Stimulated activated CD4-positive, alpha-beta T cell treated with anti-CD3 and anti-CD28 coated beads, Interleukin-2, amount 100 ng/mL, for 24 hours (primary cell): ENCODE measurements around the gene SNTG2.
"Not testable (repeated sequence)": the region's sequence is repeated elsewhere in the genome, so short reads cannot be mapped to it uniquely, and the experiment has no call there.

Experiments used
- DNase-seq, 2 donors: peaks; one replicate each; pipeline ENCODE4 v3.0.0-alpha.2; 2020

Gene SNTG2

DNA sequence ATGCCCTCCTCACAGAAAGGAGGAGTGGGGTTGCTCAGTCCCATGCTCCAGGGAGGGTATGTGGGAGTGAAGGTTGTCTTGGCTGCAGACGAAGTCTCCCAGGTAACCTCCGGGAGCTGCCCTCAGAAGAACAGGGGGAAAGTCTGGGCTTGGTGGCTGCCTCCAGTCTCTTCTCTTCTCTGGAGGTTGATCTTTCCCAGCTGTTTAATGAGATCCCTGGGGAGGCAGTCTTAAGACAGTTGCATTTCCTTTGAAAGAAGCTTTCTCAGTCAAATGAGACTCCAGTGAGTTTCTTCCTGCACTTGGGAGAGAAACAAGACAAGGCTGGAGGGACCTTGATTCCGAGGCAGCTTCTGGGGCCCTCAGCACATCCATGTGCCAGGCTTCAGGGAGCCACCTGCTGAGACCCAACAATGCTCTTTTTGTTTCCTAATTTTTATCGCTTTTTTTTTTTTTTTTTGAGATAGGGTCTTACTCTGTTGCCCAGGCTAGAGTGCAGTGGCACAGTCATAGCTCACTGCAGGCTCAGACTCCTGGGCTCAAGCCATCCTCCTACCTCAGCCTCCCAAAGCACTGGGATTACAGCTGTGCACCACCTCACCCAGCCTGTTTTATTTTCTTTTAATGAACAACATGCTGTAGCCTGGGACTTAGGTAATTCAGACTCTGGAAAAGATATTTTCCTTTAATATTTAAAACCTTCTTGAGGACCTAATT lies 390.9 kb downstream of the SNTG2 start:
- DNase-seq, result no peak

DNA sequence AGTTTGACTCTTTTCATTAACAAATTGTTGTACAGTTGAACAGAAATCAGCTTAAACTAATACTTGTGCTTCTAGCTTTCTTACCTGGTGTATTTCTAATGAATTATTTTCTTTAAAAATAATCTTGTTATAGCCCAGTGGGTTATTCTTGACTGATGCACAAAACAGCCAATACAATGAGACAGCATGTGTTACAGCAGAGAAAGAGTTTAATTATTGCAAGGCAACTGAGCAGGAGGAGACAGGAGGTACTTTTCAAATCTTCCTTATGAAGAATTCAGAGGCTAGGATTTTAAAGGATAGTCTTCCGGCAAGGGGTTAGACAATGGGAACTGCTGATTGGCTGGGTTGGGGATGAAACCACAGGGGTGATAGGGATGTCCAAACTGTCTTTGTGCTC lies 398.1 kb downstream of the SNTG2 start:
- DNase-seq, result no peak

DNA sequence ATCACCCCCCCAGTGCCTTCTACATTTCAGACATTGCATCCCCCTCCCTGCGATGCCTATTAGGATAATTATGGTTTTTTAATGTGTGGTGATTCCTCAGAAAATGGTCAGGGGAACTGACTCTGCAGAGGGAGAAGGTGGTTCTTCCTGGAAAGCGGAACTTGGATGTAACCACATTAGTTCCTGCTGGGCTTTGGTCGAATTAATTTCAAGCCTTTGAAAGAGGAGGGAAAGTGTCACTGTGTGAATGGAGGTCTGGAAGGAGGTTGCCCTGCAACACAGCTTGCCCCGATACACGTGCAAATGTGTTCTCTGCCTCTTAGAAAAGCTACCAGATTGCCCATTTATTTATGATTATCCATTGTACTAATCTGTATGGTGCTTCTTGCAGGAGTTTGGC lies 399.5 kb downstream of the SNTG2 start:
- no peak for DNase-seq

DNA sequence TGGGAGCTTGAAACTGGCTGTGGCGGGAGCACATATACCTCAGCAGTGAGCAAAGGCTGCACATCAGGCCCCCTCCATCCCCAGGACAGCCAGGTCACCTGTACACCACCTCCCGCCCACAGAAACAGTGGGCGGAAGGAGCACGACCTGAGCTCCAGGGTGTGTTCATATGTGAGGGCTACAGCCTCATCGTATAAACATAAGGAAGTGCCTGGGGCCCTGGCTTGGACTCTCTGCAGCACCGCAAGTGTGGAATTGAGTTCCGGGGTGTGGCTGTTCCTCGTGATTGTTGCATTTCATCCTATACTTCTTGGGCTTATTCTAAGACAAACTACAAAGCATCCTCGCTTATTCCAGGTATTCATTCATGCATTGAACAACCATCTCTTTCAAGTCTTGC lies 402.5 kb downstream of the SNTG2 start:
- no peak for DNase-seq

DNA sequence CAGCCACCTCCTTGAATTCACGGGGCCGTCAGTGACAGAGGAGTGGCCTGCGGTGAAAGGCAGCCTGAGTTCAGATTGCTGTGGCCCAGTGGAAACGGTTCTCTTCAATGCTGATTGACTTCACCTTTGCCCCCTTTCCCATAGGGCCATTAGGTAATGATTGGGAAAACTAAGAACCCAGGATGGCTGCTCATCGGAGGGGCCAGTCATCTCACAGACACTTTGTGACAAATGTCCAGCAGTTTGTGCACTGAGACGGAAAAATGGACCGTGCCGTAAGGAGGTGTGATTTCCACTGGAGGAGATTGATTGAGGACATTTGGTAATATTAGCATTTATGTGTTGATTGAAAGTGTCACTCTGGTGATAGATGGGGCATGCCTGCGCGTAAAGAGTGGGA lies 402.9 kb downstream of the SNTG2 start:
- no peak for DNase-seq

DNA sequence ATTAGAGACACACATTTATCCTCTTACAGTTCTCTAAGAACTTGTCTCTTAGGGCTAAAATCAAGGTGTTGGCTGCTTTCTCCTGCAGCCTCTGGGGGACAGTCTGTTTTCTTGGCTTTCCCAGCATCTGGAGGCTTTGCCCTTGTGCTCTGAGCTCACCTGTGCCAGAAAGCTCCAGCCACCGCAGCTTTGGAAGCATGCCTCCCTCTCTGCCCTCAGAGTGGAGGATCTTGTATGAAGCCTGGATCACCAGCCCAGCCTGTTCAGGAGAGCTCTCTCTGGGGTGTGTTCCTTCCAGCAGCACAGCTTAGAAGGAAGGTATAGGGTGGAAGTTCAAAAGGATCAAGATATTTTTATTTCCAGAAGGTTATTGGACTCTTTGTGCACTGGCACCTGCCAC lies 409.5 kb downstream of the SNTG2 start:
- no peak for DNase-seq

DNA sequence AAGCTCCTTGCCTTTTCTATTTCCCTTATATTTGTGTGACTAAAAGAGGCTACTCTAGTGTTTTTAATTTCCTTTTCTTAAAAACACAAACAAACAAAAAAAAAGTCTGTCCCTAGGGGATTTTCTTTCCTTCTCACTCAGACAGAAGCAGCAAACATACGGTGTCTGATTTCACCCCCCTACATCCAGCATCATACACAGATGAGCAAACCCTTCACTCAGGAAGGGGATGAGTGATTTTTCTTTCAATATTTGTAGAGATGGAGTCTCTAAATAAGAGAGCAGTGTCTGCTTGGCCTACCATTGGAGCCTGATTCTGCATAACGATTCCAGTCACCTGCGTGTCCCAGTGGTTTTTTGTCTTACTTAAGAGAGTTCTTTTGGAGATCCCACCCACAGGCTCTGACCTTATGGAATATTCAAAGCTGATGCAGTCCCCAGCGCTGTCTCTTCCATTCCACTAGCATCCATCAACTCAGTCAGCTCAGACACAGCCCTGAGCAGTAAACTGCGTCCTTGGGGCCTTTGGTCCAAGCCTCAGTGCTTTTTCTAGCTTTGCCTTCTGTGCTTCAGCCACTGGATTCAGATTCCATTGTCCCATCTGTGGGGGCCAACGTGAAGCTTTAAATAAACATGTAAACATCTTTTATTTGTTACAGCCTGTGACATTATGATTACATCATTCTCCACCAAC lies 410.1 kb downstream of the SNTG2 start:
- no peak for DNase-seq

DNA sequence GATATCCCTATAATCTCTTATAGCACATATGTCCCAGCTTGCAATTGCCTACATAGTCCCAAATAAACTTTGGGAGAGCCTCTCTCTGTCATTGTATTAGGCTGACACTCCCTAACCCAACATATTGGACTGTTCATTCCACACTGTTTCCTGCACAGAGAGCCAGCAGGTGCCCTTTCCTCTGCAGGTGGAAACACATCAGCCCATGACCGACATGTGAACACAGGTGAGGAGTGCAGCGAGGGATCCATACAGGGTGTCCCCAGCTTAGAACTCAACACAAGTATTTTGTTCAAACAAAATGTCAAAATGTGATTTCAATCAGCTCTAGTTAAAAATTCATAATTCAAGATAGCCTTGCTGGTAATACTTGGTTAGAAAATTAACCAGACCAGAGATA lies 412.7 kb downstream of the SNTG2 start:
- DNase-seq, result no peak

DNA sequence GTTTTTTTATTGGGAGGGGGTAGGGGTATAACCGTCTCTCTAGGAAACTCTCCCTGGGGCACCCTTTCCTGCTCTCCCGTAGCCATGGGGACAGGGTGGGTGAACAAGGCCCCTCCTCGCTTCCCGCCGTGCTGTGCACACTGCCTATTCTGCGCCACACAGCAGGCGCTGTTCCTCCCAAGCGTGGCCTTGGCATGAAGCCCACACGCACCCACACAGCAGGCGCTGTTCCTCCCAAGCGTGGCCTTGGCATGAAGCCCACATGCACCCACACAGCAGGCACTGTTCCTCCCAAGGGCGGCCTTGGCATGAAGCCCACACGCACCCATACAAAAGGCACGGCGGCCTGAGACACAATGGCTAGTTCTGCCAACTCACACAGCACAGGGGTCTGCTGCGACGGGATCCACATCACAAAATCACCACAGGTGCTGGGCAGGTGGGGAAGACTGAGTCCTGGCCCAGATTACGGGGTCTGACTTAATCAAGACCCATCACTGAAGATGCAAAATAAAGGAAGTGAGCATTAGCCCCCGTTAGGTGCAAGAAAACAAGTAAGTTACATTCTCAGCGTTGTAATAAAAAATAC lies 416.0 kb downstream of the SNTG2 start:
- DNase-seq, result peak in 1 of 2 donors; percentile 36

DNA sequence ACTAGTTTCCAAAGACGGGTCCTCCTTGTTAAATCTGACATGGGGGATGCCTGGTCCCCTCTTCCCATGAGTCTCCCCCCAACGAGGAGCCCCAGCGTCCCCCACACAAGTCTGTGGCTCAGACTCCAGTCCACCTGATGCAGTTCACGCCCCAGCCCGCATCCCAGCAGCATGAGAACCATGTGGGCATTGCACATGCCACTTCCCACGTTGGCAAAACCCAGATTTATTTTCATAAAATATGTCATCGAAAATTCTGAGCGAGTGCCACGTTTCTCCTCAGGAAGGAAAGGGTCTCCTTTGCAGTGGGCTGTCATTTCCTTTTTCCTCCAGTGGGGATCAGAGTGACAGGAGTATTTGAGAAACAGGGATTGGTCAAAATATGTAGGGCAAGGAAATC lies 417.0 kb downstream of the SNTG2 start:
- DNase-seq, result no peak

DNA sequence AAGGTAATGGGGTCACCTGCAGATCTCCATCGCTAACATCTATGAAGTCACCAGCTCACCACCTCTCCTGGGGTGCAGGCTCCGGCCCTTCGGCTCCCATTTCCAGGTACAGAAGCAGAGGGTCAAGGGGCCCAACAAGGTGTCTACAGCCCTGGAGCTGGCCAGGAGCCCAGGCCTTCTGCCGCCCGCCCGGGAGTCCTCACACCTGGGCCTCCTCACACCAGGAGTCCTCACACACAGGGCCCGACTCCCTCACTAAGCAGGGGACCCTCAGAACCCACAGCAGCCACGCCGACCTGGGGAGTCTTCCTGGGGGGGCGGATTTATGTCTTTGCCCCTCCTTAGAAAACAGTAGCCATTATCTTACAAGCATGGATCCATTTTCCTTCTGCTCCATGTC lies 419.3 kb downstream of the SNTG2 start:
- no peak for DNase-seq

DNA sequence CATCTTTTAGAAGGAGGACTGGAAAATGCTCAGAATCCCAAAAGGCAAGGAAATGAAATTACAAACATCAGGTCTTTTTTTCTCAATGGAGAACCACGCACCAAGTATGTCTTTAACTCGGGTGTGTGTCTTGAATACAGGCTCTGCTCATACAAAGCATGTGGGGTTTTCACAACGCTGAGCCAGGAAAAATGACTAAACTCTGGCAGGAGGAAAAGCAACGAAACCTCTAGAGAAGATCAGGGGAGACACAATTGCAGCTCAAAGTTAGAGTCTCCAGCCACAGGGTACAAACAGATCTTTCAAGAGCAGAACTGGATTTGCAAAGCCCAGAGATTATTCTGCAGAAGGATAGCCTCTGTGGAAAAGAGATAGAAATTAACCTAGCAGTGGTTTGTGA lies 419.8 kb downstream of the SNTG2 start:
- DNase-seq, result no peak

DNA sequence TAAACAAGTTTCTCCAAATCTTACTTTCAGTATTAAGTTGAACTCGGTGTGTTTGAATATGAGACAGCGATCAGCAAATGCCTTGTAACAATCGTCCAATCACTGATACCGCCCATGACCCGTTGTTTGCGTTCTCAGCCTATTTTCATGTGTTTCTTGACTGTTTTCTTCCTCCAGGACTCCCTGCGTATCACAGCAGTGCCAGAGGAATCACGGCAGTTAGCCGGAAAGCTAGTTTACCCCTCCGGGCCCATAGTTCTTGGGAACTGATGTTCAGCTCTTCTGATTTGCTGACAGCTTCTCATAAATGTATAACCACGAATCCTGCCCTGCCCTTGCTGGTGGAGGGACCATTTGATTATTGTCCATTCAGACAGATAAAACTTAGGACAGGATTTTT lies 420.4 kb downstream of the SNTG2 start:
- DNase-seq, result no peak

DNA sequence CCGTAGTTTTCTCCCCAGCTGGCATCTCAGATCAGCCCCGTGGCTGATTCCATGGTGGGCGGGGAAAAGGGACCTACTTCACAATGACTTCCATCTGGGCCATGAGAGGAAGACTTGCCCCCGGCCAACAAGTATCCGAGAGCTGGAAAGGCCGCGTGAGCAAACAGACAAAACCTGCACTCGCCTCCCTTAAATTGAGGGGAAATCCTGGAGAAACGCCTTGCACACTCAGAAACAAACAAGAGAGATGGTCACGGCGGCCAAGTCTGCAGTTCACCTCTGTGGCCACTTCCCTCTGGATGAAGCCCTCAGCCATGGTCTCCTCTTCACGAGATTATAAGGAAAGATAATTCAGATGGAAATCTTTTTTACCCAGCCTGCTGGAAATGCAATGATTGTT lies 423.2 kb downstream of the SNTG2 start:
- no peak for DNase-seq

DNA sequence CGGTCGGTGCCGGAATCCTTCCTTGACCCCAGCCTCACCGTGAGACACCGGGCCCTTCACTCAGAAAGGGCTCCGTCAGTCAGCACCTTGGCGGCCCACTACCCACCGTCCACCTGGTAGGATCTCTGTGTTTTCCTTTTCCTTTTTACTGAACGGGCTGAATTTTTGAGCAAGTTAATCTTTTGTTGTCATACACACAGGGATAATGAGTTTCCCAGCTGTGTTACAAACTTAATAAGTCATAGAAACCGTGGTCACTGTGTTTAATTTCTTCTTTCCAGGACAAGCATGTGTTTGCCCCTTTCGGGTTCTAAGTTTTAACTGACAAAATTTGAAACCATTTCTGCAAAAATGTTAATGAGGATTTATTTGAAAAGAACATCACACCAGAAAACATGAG lies 423.6 kb downstream of the SNTG2 start:
- no peak for DNase-seq

DNA sequence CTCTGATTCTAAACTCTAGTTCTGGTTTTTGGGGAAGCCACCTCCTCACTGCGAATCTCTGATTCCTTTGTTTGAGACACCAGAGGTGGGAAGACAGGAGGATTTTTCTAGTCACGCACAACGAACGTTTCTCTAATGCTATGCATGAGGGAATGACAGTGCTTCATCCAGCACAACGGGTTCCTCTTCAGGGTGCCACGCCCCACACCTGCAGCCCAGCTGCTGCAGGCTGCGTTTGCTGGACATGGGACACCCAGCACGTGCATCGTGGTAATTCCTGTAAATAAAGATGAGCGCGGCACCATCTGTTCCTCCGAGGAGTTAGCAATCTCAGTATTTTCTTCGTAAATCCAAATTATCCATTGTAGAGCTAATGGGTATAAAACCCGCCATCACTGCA lies 425.1 kb downstream of the SNTG2 start:
- DNase-seq, result no peak

DNA sequence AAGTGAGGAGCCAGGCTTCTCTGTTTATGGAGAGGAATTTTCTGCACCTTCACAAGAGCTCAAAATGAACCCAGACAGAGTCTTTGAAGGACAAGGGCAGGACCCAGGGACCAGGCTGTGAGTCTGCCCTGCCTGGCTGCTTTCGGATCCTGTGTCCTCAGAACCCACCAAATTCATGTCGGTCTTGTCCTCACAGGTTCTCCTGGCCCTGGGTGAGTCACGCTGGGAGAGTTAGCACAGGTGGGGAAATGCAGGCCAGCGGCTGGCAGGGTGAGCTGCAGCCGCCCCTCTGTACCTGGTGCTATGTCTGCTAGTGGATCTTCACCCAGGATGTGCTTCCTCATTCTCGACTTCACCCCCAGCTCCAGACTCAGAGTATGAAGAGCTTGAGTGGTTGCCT lies 426.8 kb downstream of the SNTG2 start:
- DNase-seq, result no peak

DNA sequence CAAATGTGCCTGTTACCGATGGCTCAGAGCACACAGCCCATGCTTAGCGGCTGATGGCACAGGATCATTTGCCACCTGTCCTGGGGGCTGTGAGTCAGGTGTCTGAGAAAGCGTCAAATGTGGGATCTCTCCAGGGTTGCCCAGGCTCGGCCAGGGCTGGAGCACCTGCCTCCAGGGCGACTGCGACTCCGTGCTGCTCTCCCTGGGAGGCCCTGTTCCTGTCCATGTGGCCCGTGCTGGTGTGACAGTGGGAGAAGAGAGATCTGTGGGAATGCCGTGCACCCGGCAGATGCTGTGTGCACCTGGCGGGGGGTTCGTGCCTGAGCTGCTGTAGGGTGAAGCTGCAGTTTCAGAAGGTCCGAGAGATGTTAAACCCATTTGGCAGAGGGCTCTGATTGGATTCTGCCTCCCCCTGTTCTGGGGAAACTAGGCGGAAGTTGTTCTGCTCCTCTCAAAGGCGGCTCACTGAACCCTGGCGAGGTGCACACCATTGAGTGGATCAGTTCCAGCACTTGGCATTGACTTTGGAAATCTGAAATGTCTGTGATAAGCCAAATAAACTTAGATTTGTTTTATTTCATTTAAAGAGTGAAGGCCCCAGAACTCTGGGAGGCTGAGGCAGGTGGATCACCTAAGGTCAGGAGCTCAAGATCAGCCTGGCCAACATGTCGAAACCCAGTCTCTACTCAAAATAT lies 428.0 kb downstream of the SNTG2 start:
- DNase-seq, result no peak

DNA sequence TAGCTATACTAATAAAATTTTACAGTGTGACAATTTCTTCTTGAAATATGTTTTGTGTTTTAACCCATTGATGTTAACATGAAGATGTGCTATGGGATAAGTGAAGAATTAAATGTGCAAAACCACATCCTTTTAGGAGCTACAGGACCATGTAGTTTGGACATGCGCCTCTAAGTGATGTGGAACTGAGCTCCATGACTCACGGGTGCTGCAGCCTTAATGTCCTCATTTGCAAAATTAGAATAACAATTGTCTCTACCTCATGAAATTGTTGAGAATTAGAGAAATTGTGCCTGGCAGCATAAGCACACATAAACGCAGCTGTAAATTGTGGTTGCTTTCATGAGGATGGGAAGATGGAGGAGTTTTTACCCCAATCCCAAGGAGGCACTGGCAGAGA lies 431.0 kb downstream of the SNTG2 start:
- DNase-seq, result no peak

DNA sequence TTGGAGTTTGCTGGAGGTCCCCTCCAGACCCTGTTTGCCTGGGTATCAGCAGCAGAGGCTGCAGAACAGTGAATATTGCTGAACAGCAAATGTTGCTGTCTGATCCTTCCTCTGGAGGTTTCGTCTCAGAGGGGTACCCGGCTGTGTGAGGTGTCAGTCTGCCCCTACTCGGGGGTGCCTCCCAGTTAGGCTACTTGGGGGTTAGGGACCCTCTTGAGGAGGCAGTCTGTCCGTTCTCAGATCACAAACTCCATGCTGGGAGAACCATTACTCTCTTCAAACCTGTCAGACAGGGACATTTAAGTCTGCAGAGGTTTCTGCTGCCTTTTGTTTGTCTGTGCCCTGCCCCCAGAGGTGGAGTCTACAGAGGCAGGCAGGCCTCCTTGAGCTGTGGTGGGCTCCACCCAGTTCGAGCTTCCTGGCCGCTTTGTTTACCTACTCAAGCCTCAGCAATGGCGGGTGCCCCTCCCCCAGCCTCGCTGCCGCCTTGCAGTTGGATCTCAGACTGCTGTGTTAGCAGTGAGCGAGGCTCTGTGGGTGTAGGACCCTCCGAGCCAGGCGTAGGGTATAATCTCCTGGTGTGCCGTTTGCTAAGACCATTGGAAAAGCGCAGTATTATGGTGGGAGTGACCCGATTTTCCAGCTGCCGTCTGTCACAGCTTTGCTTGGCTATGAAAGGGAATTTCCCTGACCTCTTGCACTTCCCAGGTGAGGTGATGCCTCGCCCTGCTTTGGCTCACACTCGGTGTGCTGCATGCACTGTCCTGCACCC lies 437.5 kb downstream of the SNTG2 start:
- DNase-seq, result not testable (repeated sequence)

DNA sequence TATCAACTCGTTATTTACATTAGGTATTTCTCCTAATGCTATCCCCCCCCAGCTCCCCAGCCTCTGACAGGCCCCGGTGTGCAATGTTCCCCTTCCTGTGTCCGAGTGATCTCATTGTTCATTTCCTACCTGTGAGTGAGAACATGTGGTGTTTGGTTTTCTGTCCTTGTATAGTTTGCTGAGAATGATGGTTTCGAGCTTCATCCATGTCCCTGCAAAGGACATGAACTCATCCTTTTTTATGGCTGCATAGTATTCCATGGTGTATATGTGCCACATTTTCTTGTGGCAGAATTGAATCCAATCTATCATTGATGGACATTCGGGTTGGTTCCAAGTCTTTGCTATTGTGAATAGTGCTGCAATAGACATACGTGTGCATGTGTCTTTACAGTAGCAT lies 439.5 kb downstream of the SNTG2 start:
- not testable (repeated sequence) for DNase-seq

DNA sequence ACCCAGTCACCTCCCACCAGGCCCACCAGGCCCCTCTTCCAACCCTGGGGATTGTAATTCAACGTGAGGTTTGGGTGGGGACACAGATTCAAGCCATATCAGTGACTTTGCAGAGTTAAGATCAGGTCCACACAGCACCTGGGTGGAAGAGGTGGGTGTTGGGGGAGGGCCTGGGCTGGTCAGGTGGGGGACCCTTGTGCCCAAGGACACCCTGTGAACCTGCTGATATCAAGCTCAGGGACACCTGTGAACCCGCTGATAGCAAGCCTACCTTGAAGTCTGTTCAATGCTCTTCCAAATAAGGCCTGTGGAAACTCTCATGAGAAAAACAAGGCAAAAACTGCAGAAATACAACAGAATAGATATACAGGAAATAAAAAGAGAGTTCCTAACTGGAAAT lies 442.7 kb downstream of the SNTG2 start:
- DNase-seq, result no peak
